C4-2B (cell line): Measurements from ENCODE around the gene TM4SF18.

Experiments used
- CTCF ChIP-seq: fragments of 450-650 bp; conservative IDR thresholded peaks from 2 replicates; pipeline ENCODE4 v1.5.1; 2017; ENCODE audit warnings: mild to moderate bottlenecking
- ZFX ChIP-seq: fragments of 450-650 bp; IDR thresholded peaks from 2 replicates; pipeline ENCODE4 v1.6.1; 2017

GRCh38 chr3:149343951-149344350 lies 10.5 kb upstream of the TM4SF18 start:
- TF ChIP-seq CTCF, result peak; percentile 45
- TF ChIP-seq ZFX, result no peak
